ENCODE measurements around the gene STH. TPM values are rescaled to one million over a fixed set of nuclear protein-coding genes. Genes with fewer than 3 reads are reported as not detected.

STH gene
- total RNA-seq, 1 experiment from 2014 or later = not detected

DNA sequence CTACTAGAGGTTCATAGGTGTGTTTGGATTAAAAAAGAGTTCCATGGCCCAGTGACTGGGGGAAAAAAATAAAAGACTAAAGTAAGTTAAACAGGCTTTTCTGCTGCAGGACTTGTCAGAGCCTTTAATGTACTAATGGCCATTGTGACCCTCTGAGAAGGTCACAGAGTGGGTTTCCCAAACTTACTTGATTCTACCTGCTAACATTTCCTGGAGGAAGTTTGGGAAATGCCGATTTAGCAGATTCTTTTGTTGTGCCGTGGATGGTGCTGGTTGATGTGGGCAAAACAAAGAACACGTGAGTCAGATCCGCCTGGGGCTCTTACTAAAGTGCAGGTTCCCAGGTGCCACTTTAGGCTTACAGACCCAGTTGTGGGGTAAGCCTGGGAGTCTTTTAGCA, 13.6 kb upstream of the STH start:
- no peak for DNase-seq (ENCODE audit: low spot score)

DNA sequence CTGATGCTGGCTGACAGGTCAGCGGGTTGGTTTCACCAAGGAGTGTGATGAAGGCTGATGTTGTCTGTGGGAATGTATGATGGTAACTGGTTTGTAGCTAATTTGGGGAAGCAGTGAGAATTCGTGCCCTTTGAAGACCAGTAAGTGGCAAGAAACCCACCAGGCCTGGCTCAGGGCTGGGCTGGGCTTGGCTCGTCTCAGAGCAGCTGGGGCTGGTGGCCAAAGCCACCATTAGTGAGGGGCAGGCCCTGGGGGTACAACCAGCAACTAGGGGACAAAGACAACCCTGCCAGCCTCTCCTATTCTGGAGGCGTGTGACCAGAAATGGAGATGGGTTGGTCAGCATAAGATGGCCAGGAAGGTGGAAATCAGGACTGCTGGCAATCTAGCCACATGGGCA, 13.0 kb upstream of the STH start:
- no peak for DNase-seq (ENCODE audit: low spot score)

DNA sequence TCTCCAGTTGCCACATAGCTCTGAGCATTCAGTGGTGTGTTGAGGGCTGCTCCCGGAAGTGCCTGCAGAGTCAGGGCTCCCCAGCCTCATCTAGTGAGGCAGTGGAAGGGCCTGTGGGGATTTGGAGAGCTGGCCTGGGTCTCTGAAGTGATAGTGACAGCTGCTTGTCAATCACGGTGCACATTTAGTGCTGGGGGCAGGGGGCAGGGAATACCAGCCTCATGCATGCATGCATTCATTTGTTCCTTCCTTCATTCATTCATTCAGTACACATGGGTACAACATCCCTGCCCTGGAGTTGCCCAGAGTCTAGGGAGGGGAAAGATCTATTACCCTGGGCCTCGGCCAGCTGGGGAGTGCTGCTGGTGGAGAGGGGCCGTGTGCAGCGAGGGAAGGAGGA, 11.3 kb upstream of the STH start:
- no peak for DNase-seq (ENCODE audit: low spot score)

DNA sequence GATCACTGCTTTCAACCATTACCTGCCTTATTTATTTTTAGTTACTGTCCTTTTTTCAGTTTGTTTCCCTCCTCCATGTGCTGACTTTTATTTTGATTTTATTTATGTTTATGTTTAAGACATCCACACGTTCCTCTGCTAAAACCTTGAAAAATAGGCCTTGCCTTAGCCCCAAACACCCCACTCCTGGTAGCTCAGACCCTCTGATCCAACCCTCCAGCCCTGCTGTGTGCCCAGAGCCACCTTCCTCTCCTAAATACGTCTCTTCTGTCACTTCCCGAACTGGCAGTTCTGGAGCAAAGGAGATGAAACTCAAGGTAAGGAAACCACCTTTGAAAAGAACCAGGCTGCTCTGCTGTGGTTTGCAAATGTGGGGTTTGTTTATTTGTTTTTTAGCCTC, 9.3 kb upstream of the STH start:
- no peak for DNase-seq (ENCODE audit: low spot score)

DNA sequence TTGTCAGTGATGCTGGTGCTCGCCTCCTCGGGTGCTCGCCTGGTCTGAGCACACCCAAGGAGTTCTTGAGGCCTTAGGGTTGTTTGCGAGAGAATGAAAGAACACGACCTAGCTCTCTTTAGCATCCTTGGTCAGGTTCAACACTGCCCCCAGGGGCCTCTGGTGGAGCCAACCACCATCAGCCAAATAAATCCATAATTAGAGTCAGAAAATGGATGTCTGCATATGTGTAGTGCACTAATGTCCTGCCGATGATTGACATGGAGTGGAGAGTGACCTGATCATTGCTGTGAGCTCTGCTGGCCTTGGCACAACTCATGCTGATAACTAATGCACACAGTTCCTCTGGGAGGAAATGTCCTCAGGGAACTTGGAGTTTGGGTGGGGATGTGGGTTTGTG, 8.2 kb upstream of the STH start:
- no peak for DNase-seq (ENCODE audit: low spot score)

DNA sequence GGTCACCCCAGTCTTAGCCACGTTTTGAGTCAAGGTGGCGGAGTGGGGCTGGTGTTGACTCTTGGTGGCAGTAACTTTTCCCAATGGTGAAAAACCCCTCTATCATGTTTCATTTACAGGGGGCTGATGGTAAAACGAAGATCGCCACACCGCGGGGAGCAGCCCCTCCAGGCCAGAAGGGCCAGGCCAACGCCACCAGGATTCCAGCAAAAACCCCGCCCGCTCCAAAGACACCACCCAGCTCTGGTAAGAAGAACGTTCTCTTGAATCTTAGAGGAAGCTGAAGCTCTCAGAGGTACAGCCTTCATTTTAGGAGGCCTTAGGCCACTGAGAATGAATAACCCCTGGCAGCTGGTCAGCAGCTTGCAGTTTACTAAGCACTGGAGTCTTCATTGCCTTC, 7.7 kb upstream of the STH start:
- DNase-seq (ENCODE audit: low spot score) = no peak

DNA sequence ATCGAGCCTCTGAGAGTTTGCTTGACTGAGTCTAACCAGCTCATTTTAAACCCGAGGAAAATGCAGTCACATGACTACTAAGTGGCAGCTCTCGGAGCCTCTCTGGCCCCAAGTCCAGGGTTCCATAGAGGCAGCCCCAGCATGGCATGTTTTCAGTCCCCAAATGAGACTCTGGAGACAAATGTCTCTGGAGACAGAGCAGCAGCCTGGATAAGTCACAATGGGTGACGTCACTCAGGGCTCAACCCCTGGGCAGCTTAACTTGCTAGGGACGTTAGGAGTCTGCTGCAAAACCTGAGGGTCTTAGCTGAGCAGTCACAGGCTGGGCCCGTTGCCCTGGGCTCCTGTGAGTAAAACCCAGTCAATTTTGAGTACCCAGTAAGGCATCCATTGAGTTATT, 6.9 kb upstream of the STH start:
- no peak for DNase-seq (ENCODE audit: low spot score)

DNA sequence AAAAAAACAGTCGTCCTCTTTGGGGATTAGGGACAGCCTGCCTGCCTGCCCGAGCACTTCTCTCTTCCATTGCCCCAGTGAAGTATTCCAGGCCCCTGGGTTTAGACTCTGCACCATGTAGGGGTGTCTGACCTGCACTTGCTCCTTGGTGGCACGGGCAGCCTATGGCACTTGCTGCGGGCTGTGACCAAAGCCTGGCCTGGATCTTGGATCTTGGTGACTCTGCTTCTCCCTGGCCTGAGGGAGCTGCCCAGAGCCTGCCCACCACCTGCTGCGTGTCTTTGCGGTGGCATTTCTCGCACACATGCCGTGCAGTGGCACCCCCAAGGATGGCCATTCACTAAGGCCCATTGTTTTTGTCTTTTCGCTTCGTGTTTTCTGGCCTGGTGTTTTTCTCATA, 6.1 kb upstream of the STH start:
- no peak for DNase-seq (ENCODE audit: low spot score)

DNA sequence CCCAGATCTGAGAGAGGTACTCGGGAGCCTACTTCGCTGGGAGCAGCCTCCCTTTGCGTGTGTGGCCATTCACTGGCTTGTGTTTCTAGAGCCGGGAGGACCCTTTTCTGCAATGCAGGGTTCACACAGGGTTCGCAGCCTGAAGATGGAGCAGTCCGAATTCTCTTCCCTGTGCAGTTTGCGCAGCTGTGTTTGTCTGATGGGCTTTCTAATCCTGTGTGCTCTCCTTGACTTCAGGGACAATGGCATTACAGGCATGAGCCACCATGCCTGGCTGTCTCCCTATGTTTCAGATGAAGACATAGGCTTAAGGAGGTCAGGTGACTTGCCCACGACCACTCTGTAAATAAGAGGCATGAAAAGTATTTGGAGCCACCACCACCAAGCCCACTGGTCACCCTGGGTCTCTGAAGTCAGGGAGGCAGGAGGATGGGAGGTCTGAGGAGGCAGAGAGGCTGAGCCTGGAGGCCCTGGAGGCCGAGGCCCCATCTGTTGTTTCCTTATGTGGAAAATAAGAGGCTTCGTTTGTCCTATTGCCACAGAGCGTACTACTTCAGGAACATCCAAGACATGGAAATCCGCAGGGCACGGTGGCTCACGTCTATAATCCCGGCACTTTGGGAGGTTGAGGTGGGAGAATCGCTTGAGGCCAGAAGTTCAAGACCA, 5.0 kb upstream of the STH start:
- no peak for DNase-seq (ENCODE audit: low spot score)

DNA sequence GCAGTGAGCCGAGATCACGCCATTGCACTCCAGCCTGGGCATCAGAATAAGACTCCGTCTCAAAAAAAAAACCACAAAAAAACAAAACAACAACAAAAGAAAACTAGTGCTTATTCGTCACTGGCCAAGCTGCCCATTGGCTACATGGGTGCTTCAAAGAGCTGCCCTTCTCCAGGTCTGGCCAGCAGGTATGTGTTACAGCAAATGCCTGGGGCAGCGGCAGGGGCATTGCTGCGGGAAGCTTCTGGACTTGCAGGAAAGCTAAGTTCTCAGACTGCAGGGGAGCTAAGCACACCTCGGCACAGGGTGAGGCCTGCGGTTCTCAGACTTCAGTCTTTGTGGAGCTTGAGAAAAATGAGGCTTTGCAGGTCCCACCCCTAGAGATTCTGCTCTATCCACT, 4.1 kb upstream of the STH start:
- DNase-seq (ENCODE audit: low spot score) = no peak

DNA sequence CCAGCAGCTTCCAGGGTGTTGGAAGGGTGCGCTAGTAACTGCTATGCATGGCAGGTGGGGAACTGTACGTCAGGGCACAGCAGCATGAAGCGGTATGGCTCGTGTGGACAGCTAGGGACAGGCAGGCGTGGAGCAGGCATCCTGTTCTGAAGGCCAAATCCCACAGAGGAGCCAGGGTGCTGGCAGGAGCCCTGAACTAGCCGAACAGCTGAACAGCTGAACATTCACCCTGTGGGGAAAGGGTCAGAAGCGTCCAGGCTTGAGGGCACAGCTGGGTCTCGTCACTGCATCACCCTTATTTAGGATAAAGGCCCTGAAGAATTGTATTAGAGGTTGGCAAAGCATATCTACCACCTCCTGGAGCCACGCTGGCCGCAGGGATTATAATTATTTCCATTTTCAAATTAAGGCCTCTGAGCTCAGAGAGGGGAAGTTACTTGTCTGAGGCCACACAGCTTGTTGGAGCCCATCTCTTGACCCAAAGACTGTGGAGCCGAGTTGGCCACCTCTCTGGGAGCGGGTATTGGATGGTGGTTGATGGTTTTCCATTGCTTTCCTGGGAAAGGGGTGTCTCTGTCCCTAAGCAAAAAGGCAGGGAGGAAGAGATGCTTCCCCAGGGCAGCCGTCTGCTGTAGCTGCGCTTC, 3.3 kb upstream of the STH start:
- no peak for DNase-seq (ENCODE audit: low spot score)

DNA sequence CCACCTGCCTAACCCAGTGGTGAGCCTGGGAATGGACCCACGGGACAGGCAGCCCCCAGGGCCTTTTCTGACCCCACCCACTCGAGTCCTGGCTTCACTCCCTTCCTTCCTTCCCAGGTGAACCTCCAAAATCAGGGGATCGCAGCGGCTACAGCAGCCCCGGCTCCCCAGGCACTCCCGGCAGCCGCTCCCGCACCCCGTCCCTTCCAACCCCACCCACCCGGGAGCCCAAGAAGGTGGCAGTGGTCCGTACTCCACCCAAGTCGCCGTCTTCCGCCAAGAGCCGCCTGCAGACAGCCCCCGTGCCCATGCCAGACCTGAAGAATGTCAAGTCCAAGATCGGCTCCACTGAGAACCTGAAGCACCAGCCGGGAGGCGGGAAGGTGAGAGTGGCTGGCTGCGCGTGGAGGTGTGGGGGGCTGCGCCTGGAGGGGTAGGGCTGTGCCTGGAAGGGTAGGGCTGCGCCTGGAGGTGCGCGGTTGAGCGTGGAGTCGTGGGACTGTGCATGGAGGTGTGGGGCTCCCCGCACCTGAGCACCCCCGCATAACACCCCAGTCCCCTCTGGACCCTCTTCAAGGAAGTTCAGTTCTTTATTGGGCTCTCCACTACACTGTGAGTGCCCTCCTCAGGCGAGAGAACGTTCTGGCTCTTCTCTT, 2.6 kb upstream of the STH start:
- DNase-seq (ENCODE audit: low spot score) = no peak

DNA sequence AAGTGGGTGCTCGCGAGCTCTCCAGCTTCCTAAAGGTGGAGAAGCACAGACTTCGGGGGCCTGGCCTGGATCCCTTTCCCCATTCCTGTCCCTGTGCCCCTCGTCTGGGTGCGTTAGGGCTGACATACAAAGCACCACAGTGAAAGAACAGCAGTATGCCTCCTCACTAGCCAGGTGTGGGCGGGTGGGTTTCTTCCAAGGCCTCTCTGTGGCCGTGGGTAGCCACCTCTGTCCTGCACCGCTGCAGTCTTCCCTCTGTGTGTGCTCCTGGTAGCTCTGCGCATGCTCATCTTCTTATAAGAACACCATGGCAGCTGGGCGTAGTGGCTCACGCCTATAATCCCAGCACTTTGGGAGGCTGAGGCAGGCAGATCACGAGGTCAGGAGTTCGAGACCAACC, 1.9 kb upstream of the STH start:
- DNase-seq (ENCODE audit: low spot score) = no peak

DNA sequence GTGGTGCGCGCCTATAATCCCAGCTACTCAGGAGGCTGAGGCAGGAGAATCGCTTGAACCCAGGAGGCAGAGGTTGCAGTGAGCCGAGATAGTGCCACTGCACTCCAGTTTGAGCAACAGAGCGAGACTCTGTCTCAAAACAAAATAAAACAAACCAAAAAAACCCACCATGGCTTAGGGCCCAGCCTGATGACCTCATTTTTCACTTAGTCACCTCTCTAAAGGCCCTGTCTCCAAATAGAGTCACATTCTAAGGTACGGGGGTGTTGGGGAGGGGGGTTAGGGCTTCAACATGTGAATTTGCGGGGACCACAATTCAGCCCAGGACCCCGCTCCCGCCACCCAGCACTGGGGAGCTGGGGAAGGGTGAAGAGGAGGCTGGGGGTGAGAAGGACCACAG, 1.4 kb upstream of the STH start:
- DNase-seq (ENCODE audit: low spot score) = peak; percentile 22

DNA sequence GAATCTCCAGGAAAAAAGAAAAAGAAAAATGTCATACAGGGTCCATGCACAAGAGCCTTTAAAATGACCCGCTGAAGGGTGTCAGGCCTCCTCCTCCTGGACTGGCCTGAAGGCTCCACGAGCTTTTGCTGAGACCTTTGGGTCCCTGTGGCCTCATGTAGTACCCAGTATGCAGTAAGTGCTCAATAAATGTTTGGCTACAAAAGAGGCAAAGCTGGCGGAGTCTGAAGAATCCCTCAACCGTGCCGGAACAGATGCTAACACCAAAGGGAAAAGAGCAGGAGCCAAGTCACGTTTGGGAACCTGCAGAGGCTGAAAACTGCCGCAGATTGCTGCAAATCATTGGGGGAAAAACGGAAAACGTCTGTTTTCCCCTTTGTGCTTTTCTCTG, 845 bp downstream of the STH start:
- DNase-seq (ENCODE audit: low spot score) = no peak

DNA sequence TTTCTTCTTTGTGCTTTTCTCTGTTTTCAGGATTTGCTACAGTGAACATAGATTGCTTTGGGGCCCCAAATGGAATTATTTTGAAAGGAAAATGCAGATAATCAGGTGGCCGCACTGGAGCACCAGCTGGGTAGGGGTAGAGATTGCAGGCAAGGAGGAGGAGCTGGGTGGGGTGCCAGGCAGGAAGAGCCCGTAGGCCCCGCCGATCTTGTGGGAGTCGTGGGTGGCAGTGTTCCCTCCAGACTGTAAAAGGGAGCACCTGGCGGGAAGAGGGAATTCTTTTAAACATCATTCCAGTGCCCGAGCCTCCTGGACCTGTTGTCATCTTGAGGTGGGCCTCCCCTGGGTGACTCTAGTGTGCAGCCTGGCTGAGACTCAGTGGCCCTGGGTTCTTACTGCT, 1.2 kb downstream of the STH start:
- no peak for DNase-seq (ENCODE audit: low spot score)

DNA sequence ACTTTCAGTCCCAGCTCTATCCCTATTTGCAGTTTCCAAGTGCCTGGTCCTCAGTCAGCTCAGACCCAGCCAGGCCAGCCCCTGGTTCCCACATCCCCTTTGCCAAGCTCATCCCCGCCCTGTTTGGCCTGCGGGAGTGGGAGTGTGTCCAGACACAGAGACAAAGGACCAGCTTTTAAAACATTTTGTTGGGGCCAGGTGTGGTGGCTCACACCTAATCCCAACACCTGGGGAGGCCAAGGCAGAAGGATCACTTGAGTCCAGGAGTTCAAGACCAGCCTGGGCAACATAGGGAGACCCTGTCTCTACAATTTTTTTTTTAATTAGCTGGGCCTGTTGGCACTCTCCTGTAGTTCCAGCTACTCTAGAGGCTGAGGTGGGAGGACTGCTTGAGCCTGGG, 1.7 kb downstream of the STH start:
- no peak for DNase-seq (ENCODE audit: low spot score)

DNA sequence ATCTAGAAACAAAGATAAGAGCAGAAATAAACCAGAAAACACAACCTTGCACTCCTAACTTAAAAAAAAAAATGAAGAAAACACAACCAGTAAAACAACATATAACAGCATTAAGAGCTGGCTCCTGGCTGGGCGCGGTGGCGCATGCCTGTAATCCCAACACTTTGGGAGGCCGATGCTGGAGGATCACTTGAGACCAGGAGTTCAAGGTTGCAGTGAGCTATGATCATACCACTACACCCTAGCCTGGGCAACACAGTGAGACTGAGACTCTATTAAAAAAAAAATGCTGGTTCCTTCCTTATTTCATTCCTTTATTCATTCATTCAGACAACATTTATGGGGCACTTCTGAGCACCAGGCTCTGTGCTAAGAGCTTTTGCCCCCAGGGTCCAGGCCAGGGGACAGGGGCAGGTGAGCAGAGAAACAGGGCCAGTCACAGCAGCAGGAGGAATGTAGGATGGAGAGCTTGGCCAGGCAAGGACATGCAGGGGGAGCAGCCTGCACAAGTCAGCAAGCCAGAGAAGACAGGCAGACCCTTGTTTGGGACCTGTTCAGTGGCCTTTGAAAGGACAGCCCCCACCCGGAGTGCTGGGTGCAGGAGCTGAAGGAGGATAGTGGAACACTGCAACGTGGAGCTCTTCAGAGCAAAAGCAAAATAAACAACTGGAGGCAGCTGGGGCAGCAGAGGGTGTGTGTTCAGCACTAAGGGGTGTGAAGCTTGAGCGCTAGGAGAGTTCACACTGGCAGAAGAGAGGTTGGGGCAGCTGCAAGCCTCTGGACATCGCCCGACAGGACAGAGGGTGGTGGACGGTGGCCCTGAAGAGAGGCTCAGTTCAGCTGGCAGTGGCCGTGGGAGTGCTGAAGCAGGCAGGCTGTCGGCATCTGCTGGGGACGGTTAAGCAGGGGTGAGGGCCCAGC, 2.6 kb downstream of the STH start:
- DNase-seq (ENCODE audit: low spot score) = no peak

DNA sequence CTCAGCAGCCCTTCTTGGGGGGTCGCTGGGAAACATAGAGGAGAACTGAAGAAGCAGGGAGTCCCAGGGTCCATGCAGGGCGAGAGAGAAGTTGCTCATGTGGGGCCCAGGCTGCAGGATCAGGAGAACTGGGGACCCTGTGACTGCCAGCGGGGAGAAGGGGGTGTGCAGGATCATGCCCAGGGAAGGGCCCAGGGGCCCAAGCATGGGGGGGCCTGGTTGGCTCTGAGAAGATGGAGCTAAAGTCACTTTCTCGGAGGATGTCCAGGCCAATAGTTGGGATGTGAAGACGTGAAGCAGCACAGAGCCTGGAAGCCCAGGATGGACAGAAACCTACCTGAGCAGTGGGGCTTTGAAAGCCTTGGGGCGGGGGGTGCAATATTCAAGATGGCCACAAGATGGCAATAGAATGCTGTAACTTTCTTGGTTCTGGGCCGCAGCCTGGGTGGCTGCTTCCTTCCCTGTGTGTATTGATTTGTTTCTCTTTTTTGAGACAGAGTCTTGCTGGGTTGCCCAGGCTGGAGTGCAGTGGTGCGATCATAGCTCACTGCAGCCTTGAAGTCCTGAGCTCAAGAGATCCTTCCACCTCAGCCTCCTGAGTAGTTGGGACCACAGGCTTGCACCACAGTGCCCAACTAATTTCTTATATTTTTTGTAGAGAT, 3.4 kb downstream of the STH start:
- DNase-seq (ENCODE audit: low spot score) = peak; percentile 62

DNA sequence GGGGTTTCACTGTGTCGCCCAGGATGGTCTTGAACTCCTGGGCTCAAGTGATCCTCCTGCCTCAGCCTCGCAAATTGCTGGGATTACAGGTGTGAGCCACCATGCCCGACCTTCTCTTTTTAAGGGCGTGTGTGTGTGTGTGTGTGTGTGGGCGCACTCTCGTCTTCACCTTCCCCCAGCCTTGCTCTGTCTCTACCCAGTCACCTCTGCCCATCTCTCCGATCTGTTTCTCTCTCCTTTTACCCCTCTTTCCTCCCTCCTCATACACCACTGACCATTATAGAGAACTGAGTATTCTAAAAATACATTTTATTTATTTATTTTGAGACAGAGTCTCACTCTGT, 3.9 kb downstream of the STH start:
- DNase-seq (ENCODE audit: low spot score) = no peak

DNA sequence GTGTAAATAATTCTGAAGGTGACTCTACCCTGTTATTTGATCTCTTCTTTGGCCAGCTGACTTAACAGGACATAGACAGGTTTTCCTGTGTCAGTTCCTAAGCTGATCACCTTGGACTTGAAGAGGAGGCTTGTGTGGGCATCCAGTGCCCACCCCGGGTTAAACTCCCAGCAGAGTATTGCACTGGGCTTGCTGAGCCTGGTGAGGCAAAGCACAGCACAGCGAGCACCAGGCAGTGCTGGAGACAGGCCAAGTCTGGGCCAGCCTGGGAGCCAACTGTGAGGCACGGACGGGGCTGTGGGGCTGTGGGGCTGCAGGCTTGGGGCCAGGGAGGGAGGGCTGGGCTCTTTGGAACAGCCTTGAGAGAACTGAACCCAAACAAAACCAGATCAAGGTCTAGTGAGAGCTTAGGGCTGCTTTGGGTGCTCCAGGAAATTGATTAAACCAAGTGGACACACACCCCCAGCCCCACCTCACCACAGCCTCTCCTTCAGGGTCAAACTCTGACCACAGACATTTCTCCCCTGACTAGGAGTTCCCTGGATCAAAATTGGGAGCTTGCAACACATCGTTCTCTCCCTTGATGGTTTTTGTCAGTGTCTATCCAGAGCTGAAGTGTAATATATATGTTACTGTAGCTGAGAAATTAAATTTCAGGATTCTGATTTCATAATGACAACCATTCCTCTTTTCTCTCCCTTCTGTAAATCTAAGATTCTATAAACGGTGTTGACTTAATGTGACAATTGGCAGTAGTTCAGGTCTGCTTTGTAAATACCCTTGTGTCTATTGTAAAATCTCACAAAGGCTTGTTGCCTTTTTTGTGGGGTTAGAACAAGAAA, 5.1 kb downstream of the STH start:
- DNase-seq (ENCODE audit: low spot score) = no peak
